Fibroblast of lung (primary cell): ENCODE results near the gene PSMD2. TPM values are rescaled to one million over a fixed set of nuclear protein-coding genes. Genes with fewer than 3 reads are reported as not detected.

Experiments used
- DNase-seq, 2 donors: peaks; one replicate each; pipeline versions ENCODE4 v3.0.0 to v3.0.0-alpha.2; 2010; ENCODE audit warnings: low read depth in 2 of 2
- H2AFZ ChIP-seq: 2 replicates; pipeline ENCODE4 v1.5.1; 2012; ENCODE audit warnings: low read length, control low read depth, inconsistent platforms
- H3K27ac ChIP-seq: 2 replicates; pipeline ENCODE4 v1.5.1; 2011; ENCODE audit warnings: low read length, control low read depth; ENCODE audit not compliant: insufficient read depth
- H3K27me3 ChIP-seq: 2 replicates; pipeline ENCODE4 v1.5.1; 2011; ENCODE audit warnings: mild to moderate bottlenecking, low read length; ENCODE audit not compliant: control insufficient read depth, insufficient read depth
- H3K36me3 ChIP-seq: 2 replicates; pipeline ENCODE4 v1.5.1; 2011; ENCODE audit warnings: low read length; ENCODE audit not compliant: control insufficient read depth, insufficient read depth
- H3K4me1 ChIP-seq: 2 replicates; pipeline ENCODE4 v1.5.1; 2011; ENCODE audit warnings: low read length; ENCODE audit not compliant: control insufficient read depth, insufficient read depth; ENCODE audit errors: extremely low read depth
- H3K4me2 ChIP-seq: 2 replicates; pipeline ENCODE4 v1.5.1; 2011; ENCODE audit warnings: low read length, control low read depth; ENCODE audit not compliant: insufficient read depth; ENCODE audit errors: extremely low read depth
- H3K4me3 ChIP-seq, 4 experiments: fragments of 200-600 bp in 1 of 4; sonication (generic) in 1 of 4; replicated peaks in 1 of 4; 2 replicates each; pipeline ENCODE4 v1.5.1; 2011 to 2016; ENCODE audit warnings: low read length in 4 of 4, low read depth in 3 of 4, mild to moderate bottlenecking in 3 of 4, control low read depth in 2 of 4, inconsistent platforms in 1 of 4, mixed read lengths in 1 of 4; ENCODE audit not compliant: insufficient read depth in 1 of 4; ENCODE audit errors: control extremely low read depth in 1 of 4
- H3K79me2 ChIP-seq: 2 replicates; pipeline ENCODE4 v1.5.1; 2012; ENCODE audit warnings: mild to moderate bottlenecking, low read length, inconsistent platforms; ENCODE audit not compliant: control insufficient read depth, insufficient read depth
- H3K9ac ChIP-seq: 2 replicates; pipeline ENCODE4 v1.5.1; 2011; ENCODE audit warnings: mild to moderate bottlenecking, low read length, control low read depth; ENCODE audit not compliant: insufficient read depth
- H3K9me3 ChIP-seq: 2 replicates; pipeline ENCODE4 v1.5.1; 2012; ENCODE audit warnings: low read depth, low read length; ENCODE audit not compliant: control insufficient read depth, insufficient read depth
- H4K20me1 ChIP-seq: 2 replicates; pipeline ENCODE4 v1.5.1; 2011; ENCODE audit warnings: low read length; ENCODE audit not compliant: control insufficient read depth, insufficient read depth; ENCODE audit errors: extremely low read depth
- EZH2 ChIP-seq: IDR thresholded peaks from 2 replicates; pipeline ENCODE4 v1.5.1; 2012; ENCODE audit warnings: low read length, control low read depth, mild to moderate bottlenecking; ENCODE audit errors: missing control alignments
- polyA plus RNA-seq, 2 donors: library from polyadenylated mRNA; depleted of rRNA in 1 of 2; stranded (reverse) in 1 of 2; unstranded in 1 of 2; fragments of >200 nt; gene quantifications; 2 replicates each; pipeline ENCODE4 v1.2.1, GENCODE V29; 2011 to 2012; ENCODE audit warnings: missing spikeins in 1 of 2
- total RNA-seq: library from RNA; depleted of rRNA; stranded (reverse); fragments of >200 nt; gene quantifications from 2 replicates; pipeline ENCODE4 v1.2.1, GENCODE V29; 2014
- TF ChIP-seq, protein P1 (sequence below), 2 donors: IDR thresholded peaks in 1 of 2; conservative IDR thresholded peaks in 1 of 2; 1 replicate in 1 of 2; 2 replicates in 1 of 2; pipeline ENCODE4 v1.5.1; 2011 to 2012; ENCODE audit warnings: low read length in 2 of 2, control low read depth in 1 of 2, inconsistent platforms in 1 of 2, low read depth in 1 of 2, mild to moderate bottlenecking in 1 of 2

The PSMD2 gene
- total and polyA plus RNA-seq, 2 donors (not counting 1 experiment from before 2014, with no cell fraction given), result 188 to 429 TPM

DNA sequence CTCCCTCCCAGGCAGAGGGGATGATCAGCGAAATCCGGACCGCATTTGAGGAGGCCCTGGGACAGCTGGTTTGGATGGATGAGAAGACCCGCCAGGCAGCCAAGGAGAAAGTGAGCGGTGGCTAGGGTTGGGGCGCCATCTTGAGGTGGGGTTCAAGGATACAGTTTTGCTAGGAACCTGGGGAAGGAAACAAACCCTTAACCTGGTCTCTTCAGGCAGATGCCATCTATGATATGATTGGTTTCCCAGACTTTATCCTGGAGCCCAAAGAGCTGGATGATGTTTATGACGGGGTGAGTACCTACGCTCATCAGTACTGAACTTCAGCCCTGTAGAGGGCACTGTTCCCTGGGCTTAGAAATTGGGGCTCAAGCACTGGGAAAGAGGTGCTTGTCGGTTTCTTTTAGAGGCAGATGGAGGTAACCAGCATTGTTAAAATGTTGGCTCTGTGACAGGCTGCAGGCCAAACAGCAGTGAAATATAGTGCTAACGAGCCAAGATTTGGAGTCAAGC lies 9.6 kb upstream of the PSMD2 start:
- no peaks in the 10 kb centered on the region for H4K20me1 ChIP-seq
- H3K27me3 ChIP-seq, result peaks cover 11% of the 10 kb centered on the region

DNA sequence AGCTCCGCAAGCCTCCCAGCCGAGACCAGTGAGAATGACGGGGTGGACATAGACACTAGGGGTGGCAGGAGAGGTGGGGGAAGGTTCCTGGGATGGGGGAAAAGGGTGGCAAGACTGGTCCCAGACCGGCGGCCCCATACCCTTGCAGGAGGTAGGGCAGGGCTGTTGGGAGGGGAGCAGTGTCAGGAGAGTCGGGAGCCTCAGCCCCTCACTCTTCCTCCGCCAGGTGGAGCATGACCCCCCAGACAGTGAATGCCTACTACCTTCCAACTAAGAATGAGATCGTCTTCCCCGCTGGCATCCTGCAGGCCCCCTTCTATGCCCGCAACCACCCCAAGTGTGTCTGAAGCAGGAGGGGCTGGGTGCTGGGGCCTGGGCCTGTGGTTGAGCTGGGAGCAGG lies 8.7 kb upstream of the PSMD2 start:
- H3K9me3 ChIP-seq, result no peaks in the 10 kb centered on the region
- no peak overlapping the region for H2AFZ ChIP-seq
- H3K36me3 ChIP-seq, result no peaks in the 10 kb centered on the region
- no peak overlapping the region for H3K4me3 ChIP-seq
- H3K4me2 ChIP-seq, result no peak overlapping the region
- H3K27ac ChIP-seq, result no peak overlapping the region
- no peaks in the 10 kb centered on the region for H4K20me1 ChIP-seq
- H3K27me3 ChIP-seq, result peaks cover 13% of the 10 kb centered on the region
- H3K9ac ChIP-seq, result no peak overlapping the region
- no peak for DNase-seq
- H3K79me2 ChIP-seq, result no peaks in the 10 kb centered on the region
- no peaks in the 10 kb centered on the region for H3K4me1 ChIP-seq
- TF ChIP-seq, protein P1, sequence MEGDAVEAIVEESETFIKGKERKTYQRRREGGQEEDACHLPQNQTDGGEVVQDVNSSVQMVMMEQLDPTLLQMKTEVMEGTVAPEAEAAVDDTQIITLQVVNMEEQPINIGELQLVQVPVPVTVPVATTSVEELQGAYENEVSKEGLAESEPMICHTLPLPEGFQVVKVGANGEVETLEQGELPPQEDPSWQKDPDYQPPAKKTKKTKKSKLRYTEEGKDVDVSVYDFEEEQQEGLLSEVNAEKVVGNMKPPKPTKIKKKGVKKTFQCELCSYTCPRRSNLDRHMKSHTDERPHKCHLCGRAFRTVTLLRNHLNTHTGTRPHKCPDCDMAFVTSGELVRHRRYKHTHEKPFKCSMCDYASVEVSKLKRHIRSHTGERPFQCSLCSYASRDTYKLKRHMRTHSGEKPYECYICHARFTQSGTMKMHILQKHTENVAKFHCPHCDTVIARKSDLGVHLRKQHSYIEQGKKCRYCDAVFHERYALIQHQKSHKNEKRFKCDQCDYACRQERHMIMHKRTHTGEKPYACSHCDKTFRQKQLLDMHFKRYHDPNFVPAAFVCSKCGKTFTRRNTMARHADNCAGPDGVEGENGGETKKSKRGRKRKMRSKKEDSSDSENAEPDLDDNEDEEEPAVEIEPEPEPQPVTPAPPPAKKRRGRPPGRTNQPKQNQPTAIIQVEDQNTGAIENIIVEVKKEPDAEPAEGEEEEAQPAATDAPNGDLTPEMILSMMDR (conservative IDR thresholded peaks at IDR 0.05 in 1 of 2, IDR thresholded peaks at IDR 0.05 in 1 of 2; ENCODE audit: low read depth in 1 of 2, low read length in 2 of 2), result no peak
- TF ChIP-seq EZH2, result no peak

More for the DNA sequence above, 9.6 kb upstream of the PSMD2 start:
- TF ChIP-seq, protein P1 (conservative IDR thresholded peaks at IDR 0.05 in 1 of 2, IDR thresholded peaks at IDR 0.05 in 1 of 2; ENCODE audit: low read depth in 1 of 2, low read length in 2 of 2), result peak; percentile 62 to 72
- no peak for TF ChIP-seq EZH2
- H3K4me2 ChIP-seq, result no peak overlapping the region
- no peaks in the 10 kb centered on the region for H3K79me2 ChIP-seq
- no peaks in the 10 kb centered on the region for H3K36me3 ChIP-seq
- no peak overlapping the region for H2AFZ ChIP-seq
- DNase-seq, result peak; percentile 19 to 52
- H3K9ac ChIP-seq, result no peak overlapping the region
- no peaks in the 10 kb centered on the region for H3K9me3 ChIP-seq
- no peaks in the 10 kb centered on the region for H3K4me1 ChIP-seq
- H3K4me3 ChIP-seq, result no peak overlapping the region
- no peak overlapping the region for H3K27ac ChIP-seq

DNA sequence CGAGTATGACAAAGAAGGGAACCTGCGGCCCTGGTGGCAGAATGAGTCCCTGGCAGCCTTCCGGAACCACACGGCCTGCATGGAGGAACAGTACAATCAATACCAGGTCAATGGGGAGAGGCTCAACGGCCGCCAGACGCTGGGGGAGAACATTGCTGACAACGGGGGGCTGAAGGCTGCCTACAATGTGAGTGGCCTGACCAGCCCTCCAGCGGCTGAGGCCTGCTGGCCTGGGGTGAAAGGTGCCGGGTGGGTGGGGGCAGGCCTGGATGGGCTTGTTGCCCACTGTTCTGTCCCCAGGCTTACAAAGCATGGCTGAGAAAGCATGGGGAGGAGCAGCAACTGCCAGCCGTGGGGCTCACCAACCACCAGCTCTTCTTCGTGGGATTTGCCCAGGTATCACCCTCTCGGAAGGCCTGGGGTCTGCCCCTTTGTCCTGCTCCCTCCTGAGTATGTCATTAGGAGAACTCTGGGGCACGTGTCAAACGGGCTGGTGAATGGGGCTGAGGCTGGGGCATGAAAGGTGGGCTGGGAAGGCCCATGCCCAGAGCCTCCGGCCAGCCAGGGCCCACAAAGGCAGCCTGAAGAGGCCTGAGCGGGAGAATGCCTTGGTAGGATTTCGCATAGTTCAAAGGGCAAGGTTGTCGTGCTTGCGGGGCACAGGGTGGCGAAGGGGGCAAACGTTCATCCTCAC lies 7.8 kb upstream of the PSMD2 start:
- DNase-seq, result no peak
- no peaks in the 10 kb centered on the region for H3K4me1 ChIP-seq
- H3K4me2 ChIP-seq, result no peak overlapping the region
- H2AFZ ChIP-seq, result no peak overlapping the region
- H4K20me1 ChIP-seq, result no peaks in the 10 kb centered on the region
- no peak overlapping the region for H3K27ac ChIP-seq
- no peaks in the 10 kb centered on the region for H3K36me3 ChIP-seq
- H3K79me2 ChIP-seq, result no peaks in the 10 kb centered on the region
- no peak overlapping the region for H3K4me3 ChIP-seq
- peaks cover 9% of the 10 kb centered on the region for H3K27me3 ChIP-seq
- no peak overlapping the region for H3K9ac ChIP-seq
- no peak for TF ChIP-seq EZH2
- TF ChIP-seq, protein P1 (conservative IDR thresholded peaks at IDR 0.05 in 1 of 2, IDR thresholded peaks at IDR 0.05 in 1 of 2; ENCODE audit: low read depth in 1 of 2, low read length in 2 of 2), result no peak
- no peaks in the 10 kb centered on the region for H3K9me3 ChIP-seq
